ENCODE results near the gene NTM. TPM values are rescaled to one million over a fixed set of nuclear protein-coding genes. Genes with fewer than 3 reads are reported as not detected.

NTM gene
- total RNA-seq, 2 donors from 2014 or later = not detected

- no peaks in the 10 kb centered on the region for H3K9me3 ChIP-seq (ENCODE audit: control insufficient read depth, low read length, poor library complexity, severe bottlenecking)
- ATAC-seq (no peak), DNase-seq (no peak)
- Mint-ChIP-seq H3K4me3 (no peak overlapping the region), H3K27me3 (no peaks in the 10 kb centered on the region), H3K27ac (no peak overlapping the region), H3K4me1 (no peaks in the 10 kb centered on the region), H3K36me3 (ENCODE audit: low read depth) (no peaks in the 10 kb centered on the region)
Measured at GRCh38 chr11:132022285-132022684, 651.9 kb downstream of the NTM start.

GRCh38 chr11:132022733-132023478, 652.5 kb downstream of the NTM start:
- Mint-ChIP-seq H3K4me3 (no peak overlapping the region), H3K27ac (no peak overlapping the region), H3K27me3 (no peaks in the 10 kb centered on the region), H3K4me1 (no peaks in the 10 kb centered on the region), H3K36me3 (ENCODE audit: low read depth) (no peaks in the 10 kb centered on the region)
- ATAC-seq (no peak), DNase-seq (no peak)
- no peaks in the 10 kb centered on the region for H3K9me3 ChIP-seq (ENCODE audit: control insufficient read depth, low read length, poor library complexity, severe bottlenecking)

DNA sequence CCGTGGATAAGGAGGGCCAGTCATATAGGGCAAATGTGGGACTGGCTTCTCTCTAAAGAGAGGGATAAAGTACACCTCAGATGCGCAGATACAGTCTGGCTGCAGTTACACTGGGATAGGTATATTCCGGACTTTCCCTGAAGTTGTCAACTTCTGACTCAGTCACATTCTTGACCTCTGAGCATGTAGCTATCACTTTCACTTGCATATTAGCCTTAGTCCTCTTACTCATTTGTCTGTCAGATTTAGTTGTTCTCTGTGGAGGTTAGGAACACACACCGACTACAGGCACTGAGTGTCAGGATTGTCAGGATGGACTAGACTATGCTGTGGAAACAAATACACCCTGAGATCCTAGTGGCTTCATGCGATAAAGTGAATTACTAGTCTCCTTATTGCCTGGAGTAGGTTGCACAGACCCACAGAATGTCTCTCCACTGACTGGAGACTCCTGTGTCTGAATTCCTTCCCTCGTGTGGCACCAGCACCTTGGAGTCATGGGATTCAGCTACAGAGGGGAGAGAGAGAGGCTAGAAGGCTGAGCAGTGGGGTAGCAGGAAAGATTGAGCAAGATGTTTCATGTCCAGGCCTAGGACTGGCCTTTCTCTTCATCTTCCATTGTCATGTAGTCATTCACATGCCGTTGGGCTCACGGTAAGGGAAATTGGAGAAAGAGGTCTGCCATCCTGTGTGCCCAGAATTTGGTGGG, 654.3 kb downstream of the NTM start:
- Mint-ChIP-seq H3K4me1 (no peaks in the 10 kb centered on the region), H3K27ac (no peak overlapping the region), H3K36me3 (ENCODE audit: low read depth) (no peaks in the 10 kb centered on the region), H3K27me3 (no peaks in the 10 kb centered on the region), H3K4me3 (no peak overlapping the region)
- DNase-seq = no peak
- no peaks in the 10 kb centered on the region for H3K9me3 ChIP-seq (ENCODE audit: control insufficient read depth, low read length, poor library complexity, severe bottlenecking)
- no peak for ATAC-seq

DNA sequence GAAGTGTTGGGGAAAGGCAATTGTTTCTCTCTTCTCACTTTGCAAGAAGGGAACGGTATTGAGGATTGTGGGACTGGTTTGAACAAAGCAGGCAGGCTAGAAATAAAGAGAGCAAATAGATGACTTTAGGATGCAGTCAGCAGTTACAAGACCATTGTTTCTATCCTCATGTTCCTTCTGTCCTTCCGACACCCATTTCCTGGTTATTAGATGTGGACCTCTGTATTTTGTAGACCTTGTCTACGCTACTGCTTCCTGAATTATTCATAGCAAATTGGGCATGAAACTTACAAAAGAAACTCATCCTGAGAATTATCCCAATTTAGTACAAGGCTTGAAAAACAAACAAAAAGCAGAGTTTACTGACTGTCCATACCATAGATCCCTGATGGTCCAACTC, 656.3 kb downstream of the NTM start:
- H3K27ac Mint-ChIP-seq = no peak overlapping the region
- no peaks in the 10 kb centered on the region for H3K27me3 Mint-ChIP-seq
- no peaks in the 10 kb centered on the region for H3K9me3 ChIP-seq (ENCODE audit: control insufficient read depth, low read length, poor library complexity, severe bottlenecking)
- no peak for ATAC-seq
- DNase-seq = no peak
- no peaks in the 10 kb centered on the region for H3K36me3 Mint-ChIP-seq (ENCODE audit: low read depth)
- H3K4me3 Mint-ChIP-seq = no peak overlapping the region
- H3K4me1 Mint-ChIP-seq = no peaks in the 10 kb centered on the region

DNA sequence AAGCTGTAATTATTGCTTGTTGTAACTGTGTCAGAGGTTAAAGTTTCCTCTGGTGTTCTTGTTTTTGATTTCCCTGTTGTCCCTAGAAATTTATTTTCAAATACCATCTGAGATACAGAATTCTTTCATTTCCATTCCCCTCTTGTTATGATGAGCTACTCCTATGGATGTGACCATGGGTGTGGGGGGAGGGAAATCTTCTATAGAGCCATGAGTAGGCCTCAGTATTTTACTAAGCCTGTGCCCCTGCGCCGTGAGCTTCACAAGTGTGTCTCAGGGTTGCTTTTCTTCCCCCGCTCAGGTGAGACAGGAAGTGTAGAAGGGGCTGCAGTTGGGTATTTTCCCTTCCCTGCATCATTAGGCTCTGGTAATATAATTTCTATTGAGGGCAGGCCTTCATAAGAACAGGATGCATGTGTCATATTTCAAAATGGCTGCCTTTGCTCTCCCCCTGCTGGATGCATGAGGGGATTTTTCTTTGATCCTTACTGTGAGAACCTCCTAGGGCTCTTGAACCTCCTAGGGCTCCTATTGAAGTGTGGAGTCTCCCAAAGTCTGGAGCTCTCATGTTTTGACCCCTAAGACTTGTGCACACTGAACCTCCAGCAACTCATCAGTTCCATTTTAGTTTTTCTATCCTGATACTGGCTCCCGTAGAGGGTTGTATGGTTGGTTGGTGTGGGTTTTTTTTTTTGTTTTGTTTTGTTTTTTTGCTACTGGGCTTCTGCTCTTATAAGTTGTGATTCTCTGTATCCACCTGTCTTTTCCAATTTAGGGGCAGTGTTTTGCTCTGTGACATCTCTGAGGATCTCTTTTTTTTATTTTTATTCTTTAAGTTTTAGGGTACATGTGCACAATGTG, 658.2 kb downstream of the NTM start:
- H3K9me3 ChIP-seq (ENCODE audit: control insufficient read depth, low read length, poor library complexity, severe bottlenecking) = no peaks in the 10 kb centered on the region
- Mint-ChIP-seq H3K27ac (no peak overlapping the region), H3K4me1 (no peaks in the 10 kb centered on the region), H3K4me3 (no peak overlapping the region), H3K36me3 (ENCODE audit: low read depth) (no peaks in the 10 kb centered on the region), H3K27me3 (no peaks in the 10 kb centered on the region)
- no peak for ATAC-seq
- no peak for DNase-seq

DNA sequence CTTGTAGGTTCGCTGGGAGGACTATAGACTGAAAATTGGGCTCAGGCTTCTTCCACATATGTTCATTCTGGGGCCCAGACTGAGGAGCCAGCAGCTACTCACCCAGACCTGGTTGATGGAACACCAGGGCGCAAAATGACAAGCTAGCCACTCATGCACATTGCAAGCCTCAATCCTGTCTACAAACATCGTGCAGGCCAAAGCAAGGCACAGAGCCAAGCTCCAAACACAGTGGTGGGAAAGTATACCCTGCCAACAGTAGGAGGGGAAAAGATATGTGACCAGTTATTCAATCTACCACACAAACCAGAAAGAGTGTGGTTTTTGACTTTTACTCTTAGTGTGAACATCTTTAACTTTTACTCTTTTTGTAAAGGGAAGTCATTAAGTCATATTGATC, 660.5 kb downstream of the NTM start:
- H3K9me3 ChIP-seq (ENCODE audit: control insufficient read depth, low read length, poor library complexity, severe bottlenecking) = no peaks in the 10 kb centered on the region
- ATAC-seq = no peak
- Mint-ChIP-seq H3K27ac (no peak overlapping the region), H3K27me3 (no peaks in the 10 kb centered on the region), H3K4me3 (no peak overlapping the region), H3K36me3 (ENCODE audit: low read depth) (no peaks in the 10 kb centered on the region), H3K4me1 (no peaks in the 10 kb centered on the region)
- DNase-seq = no peak

DNA sequence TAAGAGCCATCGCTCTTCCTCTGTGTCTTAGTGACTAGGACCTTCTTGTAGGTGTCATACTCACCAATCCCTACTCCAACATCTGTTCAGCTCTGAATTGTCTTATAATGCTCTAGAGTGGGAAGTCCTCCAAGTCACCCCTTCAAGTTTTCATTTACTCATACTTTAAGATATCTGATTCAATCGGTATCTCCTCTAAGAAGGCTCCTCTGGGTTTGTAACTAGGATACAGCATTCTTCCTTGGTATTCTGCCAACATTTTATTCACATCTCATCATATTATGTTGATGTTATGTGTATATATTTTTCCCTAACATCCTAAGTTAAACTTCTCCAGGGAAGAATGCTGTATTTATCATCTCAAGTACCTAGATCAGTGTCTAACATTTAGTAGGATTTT, 662.1 kb downstream of the NTM start:
- ATAC-seq (no peak), DNase-seq (no peak)
- Mint-ChIP-seq H3K4me3 (no peak overlapping the region), H3K36me3 (ENCODE audit: low read depth) (no peaks in the 10 kb centered on the region), H3K27me3 (no peaks in the 10 kb centered on the region), H3K4me1 (no peaks in the 10 kb centered on the region), H3K27ac (no peak overlapping the region)
- no peaks in the 10 kb centered on the region for H3K9me3 ChIP-seq (ENCODE audit: control insufficient read depth, low read length, poor library complexity, severe bottlenecking)

- DNase-seq (no peak), ATAC-seq (no peak)
- Mint-ChIP-seq H3K36me3 (ENCODE audit: low read depth) (no peaks in the 10 kb centered on the region), H3K4me1 (no peaks in the 10 kb centered on the region), H3K27ac (no peak overlapping the region), H3K4me3 (no peak overlapping the region), H3K27me3 (no peaks in the 10 kb centered on the region)
- H3K9me3 ChIP-seq (ENCODE audit: control insufficient read depth, low read length, poor library complexity, severe bottlenecking) = no peaks in the 10 kb centered on the region
Measured at GRCh38 chr11:132033051-132033450, 662.6 kb downstream of the NTM start.

DNA sequence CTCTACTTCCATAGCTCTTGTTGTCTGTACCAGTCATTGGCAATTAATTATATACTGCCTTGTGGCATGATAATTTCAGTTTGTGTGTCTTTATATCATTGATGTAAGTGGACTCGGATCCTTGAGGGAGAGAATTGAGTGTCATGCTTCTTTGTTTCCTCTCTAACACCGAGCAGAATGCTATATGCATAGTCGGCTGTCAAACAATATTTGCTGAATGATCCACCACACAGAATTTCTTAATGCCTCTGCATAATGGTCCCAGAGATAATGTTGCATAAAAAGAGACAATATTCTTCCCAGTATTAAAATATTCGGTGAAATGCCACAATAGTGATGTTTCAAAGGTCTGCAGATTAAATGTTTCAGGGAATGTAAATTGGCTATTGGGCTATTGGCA, 664.8 kb downstream of the NTM start:
- H3K27me3 Mint-ChIP-seq = no peaks in the 10 kb centered on the region
- ATAC-seq (no peak), DNase-seq (no peak)
- no peak overlapping the region for H3K27ac Mint-ChIP-seq
- no peaks in the 10 kb centered on the region for H3K36me3 Mint-ChIP-seq (ENCODE audit: low read depth)
- no peak overlapping the region for H3K4me3 Mint-ChIP-seq
- no peaks in the 10 kb centered on the region for H3K9me3 ChIP-seq (ENCODE audit: control insufficient read depth, low read length, poor library complexity, severe bottlenecking)
- no peaks in the 10 kb centered on the region for H3K4me1 Mint-ChIP-seq

DNA sequence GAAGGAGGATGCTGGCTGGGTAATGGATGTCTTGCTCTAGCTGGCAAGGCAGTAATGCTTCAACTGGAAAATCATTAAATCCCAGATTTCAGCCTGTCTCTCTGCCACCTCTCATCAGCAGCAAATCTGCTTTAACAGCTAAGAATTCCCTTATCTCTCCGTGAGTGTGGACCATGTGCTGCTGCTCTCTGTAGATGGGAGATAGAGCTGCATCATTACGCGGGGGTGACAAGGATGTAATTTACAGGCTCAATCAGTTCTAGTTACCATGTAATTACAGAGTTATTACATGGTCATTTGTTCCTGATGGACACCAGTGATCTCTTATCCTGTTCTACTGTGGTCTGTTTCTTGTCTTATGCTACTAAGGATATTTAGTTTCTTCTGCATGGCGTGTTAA, 665.4 kb downstream of the NTM start:
- H3K36me3 Mint-ChIP-seq (ENCODE audit: low read depth) = no peaks in the 10 kb centered on the region
- DNase-seq (no peak), ATAC-seq (no peak)
- no peaks in the 10 kb centered on the region for H3K4me1 Mint-ChIP-seq
- no peaks in the 10 kb centered on the region for H3K9me3 ChIP-seq (ENCODE audit: control insufficient read depth, low read length, poor library complexity, severe bottlenecking)
- no peak overlapping the region for H3K27ac Mint-ChIP-seq
- no peak overlapping the region for H3K4me3 Mint-ChIP-seq
- H3K27me3 Mint-ChIP-seq = no peaks in the 10 kb centered on the region

- Mint-ChIP-seq H3K27me3 (no peaks in the 10 kb centered on the region), H3K27ac (no peak overlapping the region), H3K36me3 (ENCODE audit: low read depth) (no peaks in the 10 kb centered on the region), H3K4me1 (no peaks in the 10 kb centered on the region), H3K4me3 (no peak overlapping the region)
- H3K9me3 ChIP-seq (ENCODE audit: control insufficient read depth, low read length, poor library complexity, severe bottlenecking) = no peaks in the 10 kb centered on the region
- no peak for ATAC-seq
- no peak for DNase-seq
Measured at GRCh38 chr11:132036220-132036619, 665.8 kb downstream of the NTM start.

GRCh38 chr11:132036746-132037466, 666.5 kb downstream of the NTM start:
- ATAC-seq (no peak), DNase-seq (no peak)
- H3K36me3 Mint-ChIP-seq (ENCODE audit: low read depth) = no peaks in the 10 kb centered on the region

GRCh38 chr11:132037467-132037862, 667.0 kb downstream of the NTM start:
- Mint-ChIP-seq H3K36me3 (ENCODE audit: low read depth) (no peaks in the 10 kb centered on the region), H3K27me3 (no peaks in the 10 kb centered on the region), H3K4me3 (no peak overlapping the region), H3K4me1 (no peaks in the 10 kb centered on the region), H3K27ac (no peak overlapping the region)
- ATAC-seq = no peak
- no peak for DNase-seq
- no peaks in the 10 kb centered on the region for H3K9me3 ChIP-seq (ENCODE audit: control insufficient read depth, low read length, poor library complexity, severe bottlenecking)

More at GRCh38 chr11:132036746-132037466, 666.5 kb downstream of the NTM start:
- Mint-ChIP-seq H3K27me3 (no peaks in the 10 kb centered on the region), H3K4me1 (no peaks in the 10 kb centered on the region), H3K4me3 (no peak overlapping the region), H3K27ac (no peak overlapping the region)
- H3K9me3 ChIP-seq (ENCODE audit: control insufficient read depth, low read length, poor library complexity, severe bottlenecking) = no peaks in the 10 kb centered on the region

Measured in T-helper 17 cell (primary cell).